ENCODE measurements around the gene CACNA1D.

Gene CACNA1D

DNA sequence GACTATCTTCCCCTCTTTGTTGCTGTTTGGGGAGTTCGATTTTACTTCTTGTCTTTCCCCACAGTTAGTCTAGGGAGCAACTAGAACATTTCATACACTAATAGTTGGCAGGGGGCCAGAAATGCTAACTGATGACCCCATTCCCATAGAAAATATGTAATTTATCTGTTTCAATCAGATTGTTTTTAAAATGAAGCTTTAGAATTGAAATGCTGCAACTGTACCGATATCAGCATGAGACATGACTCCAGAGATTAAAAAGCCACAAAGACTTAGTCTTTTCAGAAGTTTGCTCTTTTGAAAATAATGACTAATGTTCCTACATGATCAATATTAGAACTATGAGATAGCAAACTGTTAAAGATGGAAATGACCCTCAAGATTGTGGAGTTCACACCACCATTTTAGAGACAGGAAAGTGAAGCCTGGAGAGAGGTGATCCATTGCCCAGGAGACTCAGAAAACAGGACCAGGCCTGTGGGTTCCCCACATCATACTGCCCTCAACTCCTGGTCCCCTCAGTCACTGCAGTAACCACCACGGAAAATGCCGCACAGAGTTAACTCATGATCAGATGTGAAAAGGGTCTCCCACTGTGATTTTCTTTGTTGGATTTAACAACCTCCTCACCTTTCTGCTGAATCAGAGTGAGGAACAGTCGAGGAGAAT lies 221.5 kb downstream of the CACNA1D start:
- Histone ChIP-seq H3K4me1 (ENCODE audit: control insufficient read depth, insufficient read depth, low read length) (peaks cover 9% of the 10 kb centered on the region; the same call in 1 of the 2 replicates), H3K27me3 (ENCODE audit: control insufficient read depth, insufficient read depth, low read length) (no peaks in the 10 kb centered on the region; the same call in 1 of the 2 replicates), H3K9me3 (ENCODE audit: control insufficient read depth, insufficient read depth, low read depth, low read length) (no peaks in the 10 kb centered on the region), H3K9ac (ENCODE audit: low read length) (no peak overlapping the region), H3K27ac (ENCODE audit: low read depth, low read length) (no peak overlapping the region), H3K36me3 (ENCODE audit: control insufficient read depth, insufficient read depth, low read length) (no peaks in the 10 kb centered on the region), H3K4me3 (ENCODE audit: low read depth, low read length) (no peak overlapping the region)

GRCh38 chr3:53716998-53717397 lies 222.6 kb downstream of the CACNA1D start:
- no peak overlapping the region for H3K4me3 ChIP-seq (ENCODE audit: low read depth, low read length)
- no peaks in the 10 kb centered on the region for H3K36me3 ChIP-seq (ENCODE audit: control insufficient read depth, insufficient read depth, low read length)
- no peaks in the 10 kb centered on the region; the same call in 1 of the 2 replicates for H3K27me3 ChIP-seq (ENCODE audit: control insufficient read depth, insufficient read depth, low read length)
- H3K9ac ChIP-seq (ENCODE audit: low read length), result no peak overlapping the region
- peaks cover 9% of the 10 kb centered on the region; the same call in 1 of the 2 replicates for H3K4me1 ChIP-seq (ENCODE audit: control insufficient read depth, insufficient read depth, low read length)
- H3K27ac ChIP-seq (ENCODE audit: low read depth, low read length), result no peak overlapping the region
- H3K9me3 ChIP-seq (ENCODE audit: control insufficient read depth, insufficient read depth, low read depth, low read length), result no peaks in the 10 kb centered on the region

DNA sequence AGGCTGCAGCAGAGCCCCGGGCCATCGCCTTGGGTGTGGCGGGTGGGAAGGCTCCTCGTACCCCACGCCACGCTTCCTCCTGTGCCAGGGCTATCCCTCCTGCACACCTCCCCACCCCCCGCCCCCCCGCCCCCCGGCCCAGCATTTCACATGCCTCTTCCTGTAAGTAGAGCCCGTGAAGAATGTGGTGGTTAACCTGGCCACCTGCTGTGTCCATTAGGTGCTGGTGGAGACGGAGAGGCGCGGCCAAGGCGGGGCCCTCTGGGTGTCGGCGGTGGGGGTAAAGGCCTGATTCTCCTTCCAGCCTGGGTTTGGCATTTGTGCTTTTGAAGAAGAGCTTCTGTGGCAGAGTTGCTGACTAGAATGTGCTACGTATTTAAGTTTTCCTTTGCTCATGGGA lies 224.1 kb downstream of the CACNA1D start:
- no peak overlapping the region for H3K4me3 ChIP-seq (ENCODE audit: low read depth, low read length)
- no peak overlapping the region for H3K27ac ChIP-seq (ENCODE audit: low read depth, low read length)
- H3K36me3 ChIP-seq (ENCODE audit: control insufficient read depth, insufficient read depth, low read length), result no peaks in the 10 kb centered on the region
- H3K27me3 ChIP-seq (ENCODE audit: control insufficient read depth, insufficient read depth, low read length), result no peaks in the 10 kb centered on the region; the same call in 1 of the 2 replicates
- no peak overlapping the region for H3K9ac ChIP-seq (ENCODE audit: low read length)
- no peaks in the 10 kb centered on the region for H3K9me3 ChIP-seq (ENCODE audit: control insufficient read depth, insufficient read depth, low read depth, low read length)
- H3K4me1 ChIP-seq (ENCODE audit: control insufficient read depth, insufficient read depth, low read length), result peaks cover 9% of the 10 kb centered on the region; the same call in 1 of the 2 replicates

GRCh38 chr3:53719796-53720195 lies 225.4 kb downstream of the CACNA1D start:
- H3K27ac ChIP-seq (ENCODE audit: low read depth, low read length), result no peak overlapping the region
- H3K9me3 ChIP-seq (ENCODE audit: control insufficient read depth, insufficient read depth, low read depth, low read length), result no peaks in the 10 kb centered on the region
- H3K4me3 ChIP-seq (ENCODE audit: low read depth, low read length), result no peak overlapping the region
- H3K9ac ChIP-seq (ENCODE audit: low read length), result no peak overlapping the region
- H3K4me1 ChIP-seq (ENCODE audit: control insufficient read depth, insufficient read depth, low read length), result peaks cover 9% of the 10 kb centered on the region; the same call in 1 of the 2 replicates
- no peaks in the 10 kb centered on the region for H3K36me3 ChIP-seq (ENCODE audit: control insufficient read depth, insufficient read depth, low read length)
- H3K27me3 ChIP-seq (ENCODE audit: control insufficient read depth, insufficient read depth, low read length), result no peaks in the 10 kb centered on the region; the same call in 1 of the 2 replicates

DNA sequence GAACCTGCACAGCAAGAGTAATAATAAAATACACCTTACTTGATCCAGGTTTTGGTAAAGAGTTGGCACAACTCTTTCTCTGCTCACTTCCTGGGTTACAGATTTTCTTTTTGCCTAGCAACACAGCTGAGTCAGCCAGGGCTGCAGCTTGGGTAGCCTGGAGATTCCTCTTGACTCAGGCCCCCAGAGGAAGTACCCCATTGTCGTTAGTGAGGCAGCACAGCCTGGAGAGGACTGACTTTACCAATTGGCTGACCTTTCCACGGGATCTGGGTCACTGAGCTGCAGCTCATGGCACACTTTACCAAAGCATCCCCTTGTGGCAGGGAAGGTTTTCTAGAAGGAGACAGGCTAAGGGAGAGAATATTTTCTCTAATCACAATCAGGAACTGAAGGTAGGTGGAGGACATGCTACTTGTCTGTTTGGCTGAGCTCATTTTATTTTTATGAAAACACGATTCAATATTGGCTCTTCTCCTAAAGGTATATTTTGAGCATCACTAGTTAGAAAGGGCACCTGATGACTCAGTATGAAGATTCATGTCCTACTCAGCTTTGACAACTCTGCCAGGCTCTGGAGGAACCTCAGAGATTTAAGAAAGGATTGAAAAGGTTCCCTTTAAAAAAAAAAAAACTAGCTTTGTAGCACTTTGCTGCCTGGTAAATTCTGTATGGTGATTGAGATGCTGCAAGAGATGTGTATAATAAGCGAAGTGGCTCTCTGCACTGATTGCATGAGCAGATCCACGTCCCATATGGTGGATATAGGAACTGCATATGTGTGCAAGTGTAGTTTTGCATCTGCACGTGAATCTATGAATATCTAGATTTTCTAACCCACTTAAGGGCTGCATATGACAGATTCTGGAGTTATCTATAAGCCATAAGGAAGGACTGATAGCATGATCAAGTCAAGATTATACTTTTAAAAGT lies 227.0 kb downstream of the CACNA1D start:
- no peaks in the 10 kb centered on the region for H3K9me3 ChIP-seq (ENCODE audit: control insufficient read depth, insufficient read depth, low read depth, low read length)
- peaks cover 9% of the 10 kb centered on the region; the same call in 1 of the 2 replicates for H3K4me1 ChIP-seq (ENCODE audit: control insufficient read depth, insufficient read depth, low read length)
- no peaks in the 10 kb centered on the region; the same call in 1 of the 2 replicates for H3K27me3 ChIP-seq (ENCODE audit: control insufficient read depth, insufficient read depth, low read length)
- no peak overlapping the region for H3K4me3 ChIP-seq (ENCODE audit: low read depth, low read length)
- H3K9ac ChIP-seq (ENCODE audit: low read length), result no peak overlapping the region
- no peaks in the 10 kb centered on the region for H3K36me3 ChIP-seq (ENCODE audit: control insufficient read depth, insufficient read depth, low read length)
- H3K27ac ChIP-seq (ENCODE audit: low read depth, low read length), result no peak overlapping the region

DNA sequence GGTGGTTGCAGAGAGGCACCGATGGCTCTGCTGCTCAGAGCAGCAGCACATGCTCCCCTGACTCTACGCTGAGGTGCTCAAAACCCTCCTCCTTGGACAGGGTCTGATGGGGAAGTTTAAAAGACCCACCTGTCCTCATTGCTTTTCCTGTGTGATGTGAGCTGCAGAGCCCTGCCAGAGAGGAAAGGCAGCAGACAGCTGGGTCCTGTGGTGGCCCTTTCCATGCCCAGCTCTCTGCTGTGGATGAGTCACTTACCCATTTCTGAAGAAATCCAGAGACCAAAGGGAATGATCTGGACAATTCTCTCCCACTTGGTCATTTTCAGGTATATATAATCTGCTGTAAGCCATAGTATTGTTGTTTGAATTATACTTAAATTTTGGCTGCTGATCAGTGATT lies 230.2 kb downstream of the CACNA1D start:
- H3K4me1 ChIP-seq (ENCODE audit: control insufficient read depth, insufficient read depth, low read length), result no peaks in the 10 kb centered on the region
- H3K9me3 ChIP-seq (ENCODE audit: control insufficient read depth, insufficient read depth, low read depth, low read length), result no peaks in the 10 kb centered on the region
- no peak overlapping the region for H3K27ac ChIP-seq (ENCODE audit: low read depth, low read length)
- no peaks in the 10 kb centered on the region for H3K36me3 ChIP-seq (ENCODE audit: control insufficient read depth, insufficient read depth, low read length)
- no peaks in the 10 kb centered on the region for H3K27me3 ChIP-seq (ENCODE audit: control insufficient read depth, insufficient read depth, low read length)
- H3K4me3 ChIP-seq (ENCODE audit: low read depth, low read length), result no peak overlapping the region
- no peak overlapping the region for H3K9ac ChIP-seq (ENCODE audit: low read length)

- H3K4me3 ChIP-seq (ENCODE audit: low read depth, low read length), result no peak overlapping the region
- no peaks in the 10 kb centered on the region for H3K4me1 ChIP-seq (ENCODE audit: control insufficient read depth, insufficient read depth, low read length)
- H3K36me3 ChIP-seq (ENCODE audit: control insufficient read depth, insufficient read depth, low read length), result no peaks in the 10 kb centered on the region
- H3K27me3 ChIP-seq (ENCODE audit: control insufficient read depth, insufficient read depth, low read length), result no peaks in the 10 kb centered on the region
- H3K9me3 ChIP-seq (ENCODE audit: control insufficient read depth, insufficient read depth, low read depth, low read length), result no peaks in the 10 kb centered on the region
- no peak overlapping the region for H3K9ac ChIP-seq (ENCODE audit: low read length)
- no peak overlapping the region for H3K27ac ChIP-seq (ENCODE audit: low read depth, low read length)
Observed at GRCh38 chr3:53725387-53725995, 231.1 kb downstream of the CACNA1D start.

GRCh38 chr3:53726643-53727042 lies 232.2 kb downstream of the CACNA1D start:
- Histone ChIP-seq H3K36me3 (ENCODE audit: control insufficient read depth, insufficient read depth, low read length) (no peaks in the 10 kb centered on the region), H3K4me3 (ENCODE audit: low read depth, low read length) (no peak overlapping the region), H3K27me3 (ENCODE audit: control insufficient read depth, insufficient read depth, low read length) (no peaks in the 10 kb centered on the region), H3K9me3 (ENCODE audit: control insufficient read depth, insufficient read depth, low read depth, low read length) (no peaks in the 10 kb centered on the region), H3K27ac (ENCODE audit: low read depth, low read length) (no peak overlapping the region), H3K4me1 (ENCODE audit: control insufficient read depth, insufficient read depth, low read length) (no peaks in the 10 kb centered on the region), H3K9ac (ENCODE audit: low read length) (no peak overlapping the region)

DNA sequence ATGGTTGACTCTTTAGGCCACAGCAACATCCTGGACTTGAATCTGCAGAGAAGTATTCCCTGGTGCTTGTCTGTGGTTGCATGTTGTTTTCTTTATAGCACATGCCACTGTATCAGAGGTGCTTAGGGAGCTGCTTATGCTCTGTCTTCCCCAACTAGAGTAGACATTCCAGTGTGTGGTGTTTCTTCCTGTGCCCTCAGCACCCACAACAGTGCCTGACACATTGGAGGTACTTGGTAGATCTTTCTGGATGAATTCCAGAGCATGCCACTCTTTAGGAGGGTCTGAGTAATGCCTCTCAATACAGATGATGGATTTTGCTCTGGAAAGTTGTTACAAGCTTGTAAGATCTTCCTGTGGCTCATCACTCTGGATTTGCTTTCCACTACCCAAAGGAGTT lies 234.2 kb downstream of the CACNA1D start:
- Histone ChIP-seq H3K4me1 (ENCODE audit: control insufficient read depth, insufficient read depth, low read length) (no peaks in the 10 kb centered on the region), H3K27ac (ENCODE audit: low read depth, low read length) (no peak overlapping the region), H3K4me3 (ENCODE audit: low read depth, low read length) (no peak overlapping the region), H3K27me3 (ENCODE audit: control insufficient read depth, insufficient read depth, low read length) (no peaks in the 10 kb centered on the region), H3K9me3 (ENCODE audit: control insufficient read depth, insufficient read depth, low read depth, low read length) (no peaks in the 10 kb centered on the region), H3K36me3 (ENCODE audit: control insufficient read depth, insufficient read depth, low read length) (no peaks in the 10 kb centered on the region), H3K9ac (ENCODE audit: low read length) (no peak overlapping the region)

DNA sequence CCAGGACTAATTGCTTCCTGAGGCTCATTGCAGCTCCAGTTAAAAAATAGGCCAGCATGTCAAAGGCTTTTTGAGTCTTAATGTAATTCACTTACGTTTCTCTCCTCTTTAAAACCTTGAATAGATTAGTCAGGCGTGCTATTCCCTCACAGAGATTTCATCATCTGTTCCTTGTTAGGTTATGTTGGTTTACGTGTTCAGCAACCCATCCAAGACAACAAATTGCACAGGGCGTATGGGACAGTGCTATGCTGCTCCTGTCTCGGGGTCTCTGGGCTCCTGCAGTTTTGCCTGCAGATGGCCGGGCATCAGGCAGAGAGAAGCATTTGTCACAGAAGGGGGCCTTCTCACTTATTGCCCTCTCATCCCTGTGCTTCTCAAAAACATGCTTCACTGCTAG lies 234.7 kb downstream of the CACNA1D start:
- H3K4me1 ChIP-seq (ENCODE audit: control insufficient read depth, insufficient read depth, low read length), result no peaks in the 10 kb centered on the region
- no peaks in the 10 kb centered on the region for H3K27me3 ChIP-seq (ENCODE audit: control insufficient read depth, insufficient read depth, low read length)
- H3K9me3 ChIP-seq (ENCODE audit: control insufficient read depth, insufficient read depth, low read depth, low read length), result no peaks in the 10 kb centered on the region
- no peak overlapping the region for H3K27ac ChIP-seq (ENCODE audit: low read depth, low read length)
- no peak overlapping the region for H3K4me3 ChIP-seq (ENCODE audit: low read depth, low read length)
- no peak overlapping the region for H3K9ac ChIP-seq (ENCODE audit: low read length)
- no peaks in the 10 kb centered on the region for H3K36me3 ChIP-seq (ENCODE audit: control insufficient read depth, insufficient read depth, low read length)

GRCh38 chr3:53729618-53730017 lies 235.2 kb downstream of the CACNA1D start:
- Histone ChIP-seq H3K27ac (ENCODE audit: low read depth, low read length) (no peak overlapping the region), H3K4me3 (ENCODE audit: low read depth, low read length) (no peak overlapping the region), H3K27me3 (ENCODE audit: control insufficient read depth, insufficient read depth, low read length) (no peaks in the 10 kb centered on the region), H3K9me3 (ENCODE audit: control insufficient read depth, insufficient read depth, low read depth, low read length) (no peaks in the 10 kb centered on the region), H3K9ac (ENCODE audit: low read length) (no peak overlapping the region), H3K36me3 (ENCODE audit: control insufficient read depth, insufficient read depth, low read length) (no peaks in the 10 kb centered on the region), H3K4me1 (ENCODE audit: control insufficient read depth, insufficient read depth, low read length) (no peaks in the 10 kb centered on the region)
